CD4-positive, alpha-beta T cell treated with Interleukin-10 for 1 hour (primary cell): ENCODE data around the gene LIN52.
A peak's percentile ranks its signal among the peaks of the same experiment; 100 is the strongest.

Source experiments
- DNase-seq: peaks from one replicate; pipeline ENCODE4 v3.0.0-alpha.2; 2020

Gene LIN52, protein sequence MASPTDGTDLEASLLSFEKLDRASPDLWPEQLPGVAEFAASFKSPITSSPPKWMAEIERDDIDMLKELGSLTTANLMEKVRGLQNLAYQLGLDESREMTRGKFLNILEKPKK

GRCh38 chr14:74084277-74085046, at the start of gene LIN52, which contains the start of gene ALDH6A1:
LIN52 (plus strand) TSS chr14:74084956; CDS start chr14:74084975, 19 bp downstream.
ALDH6A1 (minus strand) TSS chr14:74084453; CDS start chr14:74084394, 59 bp downstream.
- peak; percentile 100 for DNase-seq

DNA sequence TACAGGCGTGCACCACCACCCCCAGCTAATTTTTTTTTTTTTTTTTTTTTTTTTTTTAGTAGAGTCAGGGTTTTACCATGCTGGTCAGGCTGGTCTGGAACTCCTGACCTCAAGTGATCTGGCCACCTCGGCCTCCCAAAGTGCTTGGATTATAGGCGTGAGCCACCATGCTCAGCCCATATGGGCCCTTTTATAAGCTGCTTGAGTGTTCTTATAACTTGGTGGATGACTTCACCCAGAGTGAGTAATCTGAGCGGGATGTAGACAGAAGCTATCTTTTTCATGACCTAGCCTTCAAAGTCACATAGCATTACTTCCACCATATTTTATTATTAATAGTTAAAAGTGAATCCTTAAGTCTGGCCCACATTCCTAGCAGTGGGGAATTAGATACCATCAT, 49.2 kb upstream of the LIN52 start:
- DNase-seq, result no peak

DNA sequence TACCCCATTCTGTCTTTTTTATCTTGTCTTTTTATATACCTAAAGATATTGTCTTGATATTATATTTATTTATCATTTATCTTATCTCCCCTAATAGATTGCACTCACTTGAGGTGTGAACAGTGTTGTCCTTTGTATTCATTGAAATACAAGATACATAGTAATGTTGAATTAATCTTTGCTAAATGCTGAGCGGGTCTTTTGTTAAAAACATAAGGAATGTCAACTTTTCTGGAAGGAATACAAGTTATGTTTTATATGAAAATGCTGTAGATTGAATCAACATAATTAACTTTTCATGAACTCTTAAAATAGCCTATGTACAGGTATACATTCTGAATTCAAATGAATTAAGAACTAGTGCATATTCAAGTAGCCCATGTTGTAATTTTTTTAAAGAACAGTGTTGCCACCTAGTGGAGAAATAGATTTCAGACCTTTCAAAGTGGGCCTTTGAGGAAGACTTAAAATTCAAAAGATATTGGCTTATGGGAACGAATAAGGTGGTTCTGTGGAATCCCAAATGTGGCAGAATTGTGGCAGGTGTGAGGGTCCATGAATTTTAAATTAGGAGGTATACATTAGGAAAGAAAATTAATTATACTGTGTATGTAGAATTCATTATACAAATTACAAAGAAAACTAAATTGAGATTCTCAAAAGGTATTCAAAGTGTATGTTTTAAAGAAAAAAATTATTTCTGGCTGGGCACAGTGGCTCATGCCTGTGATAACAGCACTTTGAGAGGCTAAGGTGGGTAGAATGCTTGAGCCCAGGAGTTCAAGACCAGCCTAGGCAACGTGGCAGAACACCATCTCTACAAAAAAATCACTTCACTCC, 46.5 kb upstream of the LIN52 start:
- peak; percentile 72 for DNase-seq

- DNase-seq, result no peak
These were observed 42.5 kb upstream of the LIN52 start for GRCh38 chr14:74042296-74042695.

DNA sequence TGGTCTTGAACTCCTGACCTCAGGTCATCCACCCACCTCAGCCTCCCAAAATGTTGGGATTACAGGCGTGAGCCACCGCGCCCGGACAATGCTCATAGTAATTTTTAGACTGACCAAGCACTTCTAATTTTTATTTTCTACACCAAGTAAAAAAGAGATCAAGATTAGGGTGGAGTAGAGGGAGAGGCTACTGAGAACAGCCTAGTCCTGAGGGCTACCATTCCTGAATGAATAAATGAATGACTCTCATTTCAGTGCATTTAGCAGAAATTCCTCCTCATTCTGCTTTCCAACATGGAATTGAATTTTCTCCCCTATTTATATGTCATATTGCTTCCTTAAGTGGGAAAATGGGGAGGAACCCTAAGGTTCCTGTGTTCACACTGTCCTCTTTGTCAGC, 39.2 kb upstream of the LIN52 start:
- DNase-seq, result no peak

- DNase-seq, result no peak
These were observed 36.5 kb upstream of the LIN52 start for GRCh38 chr14:74048281-74048680.

GRCh38 chr14:74049876-74050495, 34.8 kb upstream of the LIN52 start:
- DNase-seq, result no peak

- no peak for DNase-seq
These were observed 22.0 kb upstream of the LIN52 start for GRCh38 chr14:74062809-74063150.

- DNase-seq, result no peak
These were observed 20.3 kb upstream of the LIN52 start for GRCh38 chr14:74064426-74064825.

- DNase-seq, result no peak
These were observed 19.9 kb upstream of the LIN52 start for GRCh38 chr14:74064883-74065282.

GRCh38 chr14:74065746-74066575, 18.8 kb upstream of the LIN52 start:
- no peak for DNase-seq

DNA sequence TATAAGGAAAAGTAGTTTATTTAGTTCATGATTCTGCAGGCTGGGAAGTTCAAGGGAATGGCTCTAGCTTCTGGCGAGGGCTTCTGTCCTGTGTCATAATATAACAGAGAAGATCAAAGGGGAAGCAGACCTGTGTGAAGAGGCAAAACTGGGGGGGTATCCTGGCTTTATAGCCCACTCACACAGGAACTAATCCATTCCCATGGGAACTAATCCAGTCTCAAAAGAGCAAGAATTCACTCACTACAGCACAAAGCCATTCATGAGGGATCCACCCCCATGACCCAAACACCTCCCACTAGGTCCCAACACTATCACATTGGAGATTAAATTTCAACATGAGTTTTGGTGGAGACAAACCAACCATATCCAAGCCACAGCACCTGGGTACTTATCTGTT, 7.4 kb upstream of the LIN52 start:
- DNase-seq, result no peak

GRCh38 chr14:74080820-74081460, 3.8 kb upstream of the LIN52 start:
- no peak for DNase-seq

- DNase-seq, result no peak
These were observed 3.3 kb upstream of the LIN52 start for GRCh38 chr14:74081491-74081890.

DNA sequence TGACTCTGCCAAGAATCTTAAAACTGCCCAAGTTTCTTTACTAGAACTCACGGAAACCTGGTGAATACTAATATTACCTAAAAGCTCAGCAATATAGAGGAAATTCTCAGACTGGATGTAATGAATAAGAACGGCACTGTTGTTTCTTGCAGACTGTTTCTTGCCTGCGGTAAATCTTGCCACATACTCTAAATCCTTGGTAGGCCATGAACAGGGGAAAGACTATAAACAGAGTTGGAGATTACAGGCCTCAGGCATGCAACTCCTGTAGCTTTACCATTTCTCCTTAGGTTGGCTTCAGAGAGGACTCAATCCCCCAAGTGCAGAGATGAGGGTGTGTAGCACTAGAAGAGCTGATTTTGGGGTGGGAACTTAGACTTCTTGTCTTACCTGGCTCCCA, 1.6 kb upstream of the LIN52 start:
- DNase-seq, result no peak

DNA sequence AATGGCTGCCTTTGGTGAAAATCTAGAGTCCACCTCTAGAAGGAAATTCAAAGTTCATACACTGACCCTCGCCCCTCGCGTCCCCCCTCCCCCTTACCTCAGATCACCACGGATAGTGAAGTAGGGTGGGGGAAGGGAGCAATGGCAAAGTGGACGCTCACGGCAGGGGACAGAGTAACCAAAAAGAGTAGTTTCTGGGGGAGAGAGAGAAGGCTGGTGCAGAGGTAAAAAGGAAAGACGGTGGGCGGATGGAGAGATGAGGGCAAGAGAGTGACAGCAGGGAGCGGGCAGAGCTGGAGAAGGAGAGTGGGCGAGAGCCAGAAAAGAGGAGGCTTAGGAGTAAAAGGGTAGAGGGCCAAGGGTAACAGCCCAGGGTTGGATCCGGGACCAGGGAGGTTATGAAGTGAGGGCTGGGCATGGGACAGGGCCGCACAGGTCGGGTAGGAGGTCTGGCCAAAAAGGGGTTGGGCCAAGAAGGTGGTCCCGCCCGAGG, 926 bp upstream of the LIN52 start:
- DNase-seq, result no peak

- DNase-seq, result no peak
These were observed 386 bp downstream of the LIN52 start for GRCh38 chr14:74085047-74085637.

- DNase-seq, result no peak
These were observed 1.1 kb downstream of the LIN52 start for GRCh38 chr14:74085828-74086227.

DNA sequence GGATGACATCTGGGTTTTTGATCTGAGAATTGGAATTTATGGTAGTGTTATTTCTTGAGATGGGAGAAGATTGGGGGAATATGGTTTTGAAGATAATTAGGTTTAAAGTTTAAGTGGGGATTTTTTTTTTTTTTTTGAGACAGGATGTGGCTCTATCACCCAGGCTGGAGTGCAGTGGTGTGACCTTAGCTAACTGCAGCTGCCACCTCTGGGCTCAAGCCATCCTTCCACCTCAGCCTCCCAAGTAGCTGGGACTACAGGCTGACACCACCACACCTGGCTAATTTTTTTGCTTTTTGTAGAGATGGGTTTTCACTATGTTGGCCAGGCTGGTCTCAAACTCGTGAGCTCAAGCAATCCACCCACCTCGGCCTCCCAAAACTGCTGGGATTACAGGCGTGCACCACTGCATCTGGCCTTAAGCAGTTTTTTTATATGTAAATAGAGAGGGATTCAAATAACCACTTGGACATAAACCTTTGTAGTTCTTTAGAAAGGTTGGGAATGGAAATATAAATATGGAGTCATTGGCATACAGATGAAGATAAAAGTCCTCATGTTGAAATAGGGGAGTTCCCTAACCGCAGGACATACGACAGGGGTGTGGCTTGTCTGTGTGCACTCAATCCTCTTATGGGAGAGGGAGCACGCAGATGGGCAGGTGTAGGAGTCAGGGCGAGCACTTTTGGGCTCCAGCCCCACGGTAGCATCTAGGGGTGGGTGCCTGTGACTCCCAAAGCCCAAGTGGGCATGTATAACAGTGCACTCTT, 4.7 kb downstream of the LIN52 start:
- no peak for DNase-seq

DNA sequence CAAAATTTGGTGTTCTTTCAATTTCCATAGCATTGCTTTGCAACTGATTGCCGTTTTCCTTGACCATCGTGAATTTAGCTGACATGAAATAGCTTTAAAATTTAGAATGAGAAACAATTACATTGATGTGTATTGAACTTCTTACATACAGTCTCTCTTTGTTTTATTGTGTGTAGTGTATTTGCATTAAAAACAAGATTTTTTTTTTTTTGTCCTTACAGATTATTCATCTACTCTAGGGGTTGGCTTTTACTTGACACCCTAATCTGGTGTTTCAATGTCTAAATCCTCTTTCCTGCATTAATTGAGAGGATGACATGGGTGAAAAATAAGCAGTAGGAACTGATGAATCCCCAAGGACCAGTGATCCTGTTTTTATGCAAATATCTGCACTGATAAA, 20.6 kb downstream of the LIN52 start:
- DNase-seq, result no peak

- DNase-seq, result no peak
These were observed 24.6 kb downstream of the LIN52 start for GRCh38 chr14:74109369-74109768.
